Measurements from ENCODE around the gene FBH1. TPM values are rescaled to one million over a fixed set of nuclear protein-coding genes. Genes with fewer than 3 reads are reported as not detected.

Gene FBH1
- total RNA-seq, 2 donors from 2014 or later: 30.9 to 63.6 TPM

- Histone ChIP-seq H3K27ac (no peak overlapping the region), H3K4me1 (peaks cover 47% of the 10 kb centered on the region)
- intact Hi-C loops (cut with DNase I): no loop called here
These were observed 58.2 kb downstream of the FBH1 start for GRCh38 chr10:5948208-5948585.

GRCh38 chr10:5949009-5949759, 59.1 kb downstream of the FBH1 start:
- WGBS, 2 donors: 61 to 70% methylated on average over 14 of the region's 14 CpGs

More at GRCh38 chr10:5948208-5948585, 58.2 kb downstream of the FBH1 start:
- Histone ChIP-seq H3K9me3 (no peaks in the 10 kb centered on the region), H3K4me3 (no peak overlapping the region), H3K36me3 (replicated peaks in 1 of 2; ENCODE audit: insufficient read depth in 1 of 2, low read depth in 2 of 2) (peaks cover 0 to 6% of the 10 kb centered on the region in 2 donors), H3K27me3 (no peaks in the 10 kb centered on the region)
- TF ChIP-seq, protein P1, sequence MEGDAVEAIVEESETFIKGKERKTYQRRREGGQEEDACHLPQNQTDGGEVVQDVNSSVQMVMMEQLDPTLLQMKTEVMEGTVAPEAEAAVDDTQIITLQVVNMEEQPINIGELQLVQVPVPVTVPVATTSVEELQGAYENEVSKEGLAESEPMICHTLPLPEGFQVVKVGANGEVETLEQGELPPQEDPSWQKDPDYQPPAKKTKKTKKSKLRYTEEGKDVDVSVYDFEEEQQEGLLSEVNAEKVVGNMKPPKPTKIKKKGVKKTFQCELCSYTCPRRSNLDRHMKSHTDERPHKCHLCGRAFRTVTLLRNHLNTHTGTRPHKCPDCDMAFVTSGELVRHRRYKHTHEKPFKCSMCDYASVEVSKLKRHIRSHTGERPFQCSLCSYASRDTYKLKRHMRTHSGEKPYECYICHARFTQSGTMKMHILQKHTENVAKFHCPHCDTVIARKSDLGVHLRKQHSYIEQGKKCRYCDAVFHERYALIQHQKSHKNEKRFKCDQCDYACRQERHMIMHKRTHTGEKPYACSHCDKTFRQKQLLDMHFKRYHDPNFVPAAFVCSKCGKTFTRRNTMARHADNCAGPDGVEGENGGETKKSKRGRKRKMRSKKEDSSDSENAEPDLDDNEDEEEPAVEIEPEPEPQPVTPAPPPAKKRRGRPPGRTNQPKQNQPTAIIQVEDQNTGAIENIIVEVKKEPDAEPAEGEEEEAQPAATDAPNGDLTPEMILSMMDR (IDR thresholded peaks at IDR 0.05): no peak
- TF ChIP-seq POLR2A (IDR thresholded peaks at IDR 0.05): no peak
- WGBS, 2 donors: 81 to 85% methylated on average over 6 of the region's 6 CpGs
- ATAC-seq: no peak
- no peak for DNase-seq

DNA sequence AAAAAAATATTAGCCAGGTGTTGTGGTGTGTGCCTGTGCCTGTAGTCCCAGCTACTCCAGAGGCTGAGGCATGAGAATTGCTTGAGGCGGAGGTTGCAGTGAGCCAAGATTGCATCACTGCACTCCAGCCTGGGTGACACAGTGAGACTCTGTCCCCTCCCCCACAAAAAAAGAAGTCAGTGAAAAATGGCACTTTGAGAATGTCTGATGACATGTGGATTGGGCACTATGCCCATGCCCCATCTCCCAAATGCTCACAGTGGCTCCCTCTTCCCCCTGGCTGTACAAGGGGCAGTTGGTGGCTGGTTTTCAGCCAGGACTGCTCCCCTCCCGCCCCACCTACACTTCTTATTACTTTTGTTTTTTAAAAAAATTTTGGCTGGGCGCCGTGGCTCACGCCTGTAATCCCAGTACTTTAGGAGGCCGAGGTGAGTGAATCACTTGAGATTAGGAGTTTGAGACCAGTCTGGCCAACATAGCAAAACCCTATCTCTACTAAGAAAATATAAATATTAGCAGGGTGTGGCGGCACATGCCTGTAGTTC, 61.2 kb downstream of the FBH1 start:
- H3K27ac ChIP-seq: peak overlapping the region; percentile 66 to 81 (median 76)
- ATAC-seq: peak; percentile 66
- intact Hi-C loops (cut with DNase I): no loop called here
- DNase-seq: peak in 3 of 4 donors; percentile 33 to 79 (median 66)
- 60 to 62% methylated on average over 7 of the region's 7 CpGs for WGBS, 2 donors
- no peak overlapping the region for H3K4me3 ChIP-seq
- peaks cover 0 to 7% of the 10 kb centered on the region in 2 donors for H3K36me3 ChIP-seq (replicated peaks in 1 of 2; ENCODE audit: insufficient read depth in 1 of 2, low read depth in 2 of 2)
- H3K4me1 ChIP-seq: peaks cover 32% of the 10 kb centered on the region
- no peak for TF ChIP-seq POLR2A (IDR thresholded peaks at IDR 0.05)
- TF ChIP-seq, protein P1 (IDR thresholded peaks at IDR 0.05): no peak
- H3K27me3 ChIP-seq: no peaks in the 10 kb centered on the region
- H3K9me3 ChIP-seq: no peaks in the 10 kb centered on the region

More at GRCh38 chr10:5949009-5949759, 59.1 kb downstream of the FBH1 start:
- ATAC-seq: no peak
- intact Hi-C loops (cut with DNase I): no loop called here
- no peaks in the 10 kb centered on the region for H3K27me3 ChIP-seq
- peaks cover 0 to 7% of the 10 kb centered on the region in 2 donors for H3K36me3 ChIP-seq (replicated peaks in 1 of 2; ENCODE audit: insufficient read depth in 1 of 2, low read depth in 2 of 2)
- DNase-seq: peak; percentile 48 to 66 (median 62)
- H3K27ac ChIP-seq: peak overlapping the region in 3 of 4 donors; percentile 74 to 81 (median 77)
- no peaks in the 10 kb centered on the region for H3K9me3 ChIP-seq
- peaks cover 37% of the 10 kb centered on the region for H3K4me1 ChIP-seq
- no peak overlapping the region for H3K4me3 ChIP-seq
- no peak for TF ChIP-seq POLR2A (IDR thresholded peaks at IDR 0.05)
- TF ChIP-seq, protein P1 (IDR thresholded peaks at IDR 0.05): peak in 5 of 7 experiments; percentile 39 to 67 (median 49)

DNA sequence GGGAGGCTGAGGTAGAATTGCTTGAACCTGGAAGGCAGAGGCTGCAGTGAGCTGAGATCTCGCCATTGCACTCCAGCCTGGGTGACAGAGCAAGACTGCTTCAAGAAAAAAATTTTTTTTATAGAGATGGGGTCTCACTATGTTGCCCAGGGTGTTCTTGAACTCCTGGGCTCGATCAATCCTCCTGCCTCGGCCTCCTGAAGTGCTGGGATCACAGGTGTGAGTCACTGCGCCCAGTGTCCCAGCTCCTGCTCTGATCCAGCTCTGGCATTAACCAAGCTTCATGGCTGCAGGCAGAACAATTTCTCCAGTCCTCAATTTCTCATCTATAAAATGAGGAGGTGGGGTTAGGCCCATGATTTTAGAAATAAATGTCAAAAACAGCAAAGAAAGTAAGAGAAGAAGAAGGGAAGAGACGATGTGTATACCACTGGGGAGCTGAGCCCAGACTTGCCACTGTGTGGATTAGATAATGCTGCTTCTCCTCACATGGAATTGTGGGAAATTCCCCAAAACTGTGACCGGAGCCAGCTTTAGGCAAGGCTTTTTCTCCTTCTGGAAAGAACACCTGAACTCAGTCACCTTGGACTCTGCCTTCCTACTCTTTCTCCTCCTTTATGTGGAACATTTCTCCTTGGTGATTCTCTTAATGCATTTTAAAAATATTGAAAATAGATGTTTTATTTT, 61.8 kb downstream of the FBH1 start:
- Histone ChIP-seq H3K27me3 (no peaks in the 10 kb centered on the region), H3K4me3 (no peak overlapping the region), H3K9me3 (no peaks in the 10 kb centered on the region), H3K4me1 (peaks cover 32% of the 10 kb centered on the region), H3K36me3 (replicated peaks in 1 of 2; ENCODE audit: insufficient read depth in 1 of 2, low read depth in 2 of 2) (peaks cover 0 to 7% of the 10 kb centered on the region in 2 donors), H3K27ac (peak overlapping the region in 2 of 4 donors; percentile 77 to 81)
- intact Hi-C loops (cut with DNase I): no loop called here
- DNase-seq: no peak
- no peak for ATAC-seq
- WGBS, 2 donors: 89 to 97% methylated on average over 5 to 6 of the region's 6 CpGs
- TF ChIP-seq, protein P1 (IDR thresholded peaks at IDR 0.05): no peak
- no peak for TF ChIP-seq POLR2A (IDR thresholded peaks at IDR 0.05)

Data from body of pancreas (tissue), 4 donors.